Measurements from ENCODE around the gene CYP27B1.

CYP27B1 gene

GRCh38 chr12:57744194-57744776 is 22.6 kb downstream of the CYP27B1 start:
- Histone ChIP-seq H3F3A (ENCODE audit: insufficient read depth, low read length) (no peaks in the 10 kb centered on the region; the same call in 1 of the 2 replicates), H3K27me3 (ENCODE audit: insufficient read depth, low read length) (no peaks in the 10 kb centered on the region), H2AFZ (ENCODE audit: low read length) (peak overlapping the region; percentile 5; the same call in 1 of the 2 replicates), H3K9me2 (ENCODE audit: low read depth, low read length) (no peaks in the 10 kb centered on the region), H3K79me2 (ENCODE audit: insufficient read depth, low read length) (no peaks in the 10 kb centered on the region), H3K27ac (ENCODE audit: low read depth, low read length, poor library complexity, severe bottlenecking) (peak overlapping the region; percentile 64), H3K4me2 (ENCODE audit: low read length) (peak overlapping the region; percentile 79), H3K9me3 (ENCODE audit: low read length) (no peaks in the 10 kb centered on the region), H3K9ac (ENCODE audit: low read length) (peak overlapping the region; percentile 83), H3K4me1 (ENCODE audit: insufficient read depth, low read length, severe bottlenecking) (peaks cover 55% of the 10 kb centered on the region), H3K36me3 (ENCODE audit: insufficient read depth, low read length) (peaks cover 33% of the 10 kb centered on the region), H3K4me3 (ENCODE audit: low read depth, low read length, poor library complexity, severe bottlenecking) (peak overlapping the region; percentile 72), H4K20me1 (ENCODE audit: insufficient read depth, low read length) (no peaks in the 10 kb centered on the region)
- no peak for TF ChIP-seq EZH2 (IDR thresholded peaks at IDR 0.05; ENCODE audit: borderline replicate concordance, low read length)
- TF ChIP-seq CTCF (IDR thresholded peaks at IDR 0.05; ENCODE audit: low read length), result no peak

- peak overlapping the region; percentile 79 for H3K4me2 ChIP-seq (ENCODE audit: low read length)
- peak overlapping the region; percentile 5; the same call in 1 of the 2 replicates for H2AFZ ChIP-seq (ENCODE audit: low read length)
- H3K4me3 ChIP-seq (ENCODE audit: low read depth, low read length, poor library complexity, severe bottlenecking), result peak overlapping the region; percentile 72
- no peaks in the 10 kb centered on the region for H3K27me3 ChIP-seq (ENCODE audit: insufficient read depth, low read length)
- H3F3A ChIP-seq (ENCODE audit: insufficient read depth, low read length), result no peaks in the 10 kb centered on the region; the same call in 1 of the 2 replicates
- peak overlapping the region; percentile 64 for H3K27ac ChIP-seq (ENCODE audit: low read depth, low read length, poor library complexity, severe bottlenecking)
- H4K20me1 ChIP-seq (ENCODE audit: insufficient read depth, low read length), result no peaks in the 10 kb centered on the region
- H3K36me3 ChIP-seq (ENCODE audit: insufficient read depth, low read length), result peaks cover 28% of the 10 kb centered on the region
- no peaks in the 10 kb centered on the region for H3K9me2 ChIP-seq (ENCODE audit: low read depth, low read length)
- no peaks in the 10 kb centered on the region for H3K79me2 ChIP-seq (ENCODE audit: insufficient read depth, low read length)
- H3K9me3 ChIP-seq (ENCODE audit: low read length), result no peaks in the 10 kb centered on the region
- TF ChIP-seq EZH2 (IDR thresholded peaks at IDR 0.05; ENCODE audit: borderline replicate concordance, low read length), result no peak
- TF ChIP-seq CTCF (IDR thresholded peaks at IDR 0.05; ENCODE audit: low read length), result no peak
- H3K9ac ChIP-seq (ENCODE audit: low read length), result peak overlapping the region; percentile 83
- peaks cover 57% of the 10 kb centered on the region for H3K4me1 ChIP-seq (ENCODE audit: insufficient read depth, low read length, severe bottlenecking)
Measured at GRCh38 chr12:57743769-57744168, 23.1 kb downstream of the CYP27B1 start.

DNA sequence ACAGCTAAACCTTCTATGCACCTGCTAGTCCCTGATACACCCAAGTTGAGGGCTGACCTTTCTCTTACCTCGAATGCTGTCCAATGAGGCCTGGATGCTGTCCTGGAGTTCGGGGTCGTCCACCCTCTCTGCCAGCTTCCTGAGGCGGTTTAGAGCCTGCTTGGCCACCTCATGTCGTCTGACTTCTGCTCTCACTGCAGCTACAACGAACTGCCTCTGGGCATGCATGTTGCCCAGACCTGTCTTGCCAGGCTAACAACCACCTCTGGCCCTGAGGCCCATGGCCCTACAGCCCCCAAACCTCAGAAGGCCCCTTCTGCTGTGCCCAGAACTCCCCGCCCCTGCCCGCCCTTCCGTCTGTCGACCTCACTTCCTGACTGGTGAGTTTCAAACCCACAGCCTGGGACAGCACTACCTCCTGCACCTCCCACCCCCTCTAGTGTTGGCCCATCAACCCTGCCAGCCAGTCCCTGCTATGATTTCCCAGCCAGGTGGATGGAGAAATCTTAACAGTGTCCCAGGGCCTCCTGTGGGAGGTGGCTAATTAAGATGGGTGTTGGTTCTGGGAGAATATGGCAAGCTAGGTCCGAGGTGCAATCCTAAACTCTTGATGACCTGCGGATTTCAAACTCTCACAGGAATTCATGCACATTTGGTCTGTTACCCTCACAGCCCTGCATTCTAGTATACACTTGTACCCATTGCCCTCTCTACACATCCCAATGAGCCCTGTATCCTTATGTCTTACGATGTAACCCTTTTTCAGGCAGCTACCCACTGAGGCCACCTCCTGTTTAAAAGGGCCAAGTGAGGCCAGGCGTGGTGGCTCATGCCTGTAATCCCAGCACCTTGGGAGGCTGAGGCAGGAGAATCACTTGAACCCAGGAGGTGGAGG is 24.8 kb downstream of the CYP27B1 start:
- Histone ChIP-seq H3K36me3 (ENCODE audit: insufficient read depth, low read length) (peaks cover 11% of the 10 kb centered on the region), H3K4me1 (ENCODE audit: insufficient read depth, low read length, severe bottlenecking) (peaks cover 57% of the 10 kb centered on the region), H3K27me3 (ENCODE audit: insufficient read depth, low read length) (no peaks in the 10 kb centered on the region), H3K9me3 (ENCODE audit: low read length) (no peaks in the 10 kb centered on the region), H3F3A (ENCODE audit: insufficient read depth, low read length) (no peaks in the 10 kb centered on the region; the same call in 1 of the 2 replicates), H3K9ac (ENCODE audit: low read length) (peak overlapping the region; percentile 71), H3K4me3 (ENCODE audit: low read depth, low read length, poor library complexity, severe bottlenecking) (peak overlapping the region; percentile 74), H3K79me2 (ENCODE audit: insufficient read depth, low read length) (no peaks in the 10 kb centered on the region), H3K4me2 (ENCODE audit: low read length) (peak overlapping the region; percentile 82), H4K20me1 (ENCODE audit: insufficient read depth, low read length) (no peaks in the 10 kb centered on the region), H3K9me2 (ENCODE audit: low read depth, low read length) (no peaks in the 10 kb centered on the region), H3K27ac (ENCODE audit: low read depth, low read length, poor library complexity, severe bottlenecking) (peak overlapping the region; percentile 56), H2AFZ (ENCODE audit: low read length) (no peak overlapping the region)
- no peak for TF ChIP-seq EZH2 (IDR thresholded peaks at IDR 0.05; ENCODE audit: borderline replicate concordance, low read length)
- peak; percentile 60 for TF ChIP-seq CTCF (IDR thresholded peaks at IDR 0.05; ENCODE audit: low read length)

All from OCI-LY1 (cell line).